ENCODE results near the gene STK25.
A peak's percentile ranks its signal among the peaks of the same experiment; 100 is the strongest.
"Not testable (repeated sequence)": the region's sequence is repeated elsewhere in the genome, so short reads cannot be mapped to it uniquely, and the experiment has no call there.

STK25 gene

DNA sequence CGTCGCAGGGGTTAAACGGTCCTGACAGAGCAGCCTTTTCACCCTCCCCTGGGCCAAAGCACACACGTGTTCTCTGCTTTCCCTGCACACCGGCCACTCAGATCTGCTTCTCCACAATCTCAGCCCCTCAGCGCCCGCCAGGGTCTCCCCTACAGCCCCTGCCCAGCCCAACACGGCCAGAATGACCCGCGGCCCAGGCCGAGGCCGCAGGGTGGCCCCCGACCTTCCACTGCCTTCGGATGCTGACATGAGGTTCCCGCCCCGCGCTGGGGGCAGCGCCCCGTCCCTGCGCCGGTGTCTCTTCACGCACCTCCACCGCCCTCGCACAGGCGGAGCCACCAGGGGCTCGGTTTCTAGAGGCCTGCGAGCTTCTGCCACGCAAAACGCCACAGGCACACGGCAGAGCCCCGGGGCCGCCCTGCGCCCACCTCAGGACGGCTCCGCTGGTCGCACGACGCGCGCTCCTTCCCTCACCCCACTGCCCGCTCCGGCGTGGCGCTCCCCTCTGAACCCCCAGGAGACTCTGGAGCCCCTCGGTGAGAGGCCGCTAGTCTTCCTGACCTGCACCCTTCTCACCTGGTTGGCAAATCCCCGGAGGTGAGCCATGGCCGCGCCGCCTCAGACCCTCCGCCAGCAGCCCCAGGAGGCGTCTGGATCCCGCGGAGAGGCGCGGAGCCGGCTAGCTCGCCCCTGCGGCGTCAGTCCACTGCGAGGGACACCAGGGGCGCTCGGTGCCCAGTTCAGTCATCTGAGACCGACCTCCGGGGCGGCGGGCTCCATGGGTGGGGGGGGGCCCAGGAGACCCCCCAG, 749 bp downstream of the STK25 start:
- peak; percentile 49 for DNase-seq

DNA sequence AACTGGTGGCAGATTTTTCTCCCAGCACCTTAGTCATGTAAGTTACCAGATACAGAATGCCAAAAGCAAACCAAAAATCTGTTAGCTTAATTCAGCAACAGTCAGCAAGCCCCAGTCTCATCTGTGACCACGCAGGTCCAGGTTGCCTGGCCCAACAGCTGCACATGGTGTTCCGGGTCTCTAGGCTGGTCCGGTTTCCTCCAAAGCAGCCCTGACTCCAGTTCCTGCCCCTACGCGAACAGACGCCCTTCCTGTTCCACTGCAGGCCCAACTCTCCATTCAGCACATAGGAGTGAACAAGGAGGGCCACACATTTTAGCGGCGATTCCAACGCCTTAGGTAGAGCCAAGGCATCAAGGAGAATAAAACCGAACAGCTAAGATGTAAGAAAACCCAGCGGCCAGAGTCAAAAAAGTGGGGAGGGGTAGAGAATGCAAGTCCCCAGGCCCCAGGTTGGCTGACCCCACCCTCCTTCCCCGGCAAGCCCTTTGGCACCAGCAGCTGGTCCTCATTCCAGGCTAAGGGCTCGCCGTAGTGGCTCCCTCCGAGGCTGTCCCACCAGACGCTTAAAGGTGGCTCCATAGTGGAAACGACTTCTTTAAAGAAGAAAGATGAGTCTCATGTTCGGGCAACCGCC, 1.5 kb downstream of the STK25 start:
- no peak for DNase-seq

DNA sequence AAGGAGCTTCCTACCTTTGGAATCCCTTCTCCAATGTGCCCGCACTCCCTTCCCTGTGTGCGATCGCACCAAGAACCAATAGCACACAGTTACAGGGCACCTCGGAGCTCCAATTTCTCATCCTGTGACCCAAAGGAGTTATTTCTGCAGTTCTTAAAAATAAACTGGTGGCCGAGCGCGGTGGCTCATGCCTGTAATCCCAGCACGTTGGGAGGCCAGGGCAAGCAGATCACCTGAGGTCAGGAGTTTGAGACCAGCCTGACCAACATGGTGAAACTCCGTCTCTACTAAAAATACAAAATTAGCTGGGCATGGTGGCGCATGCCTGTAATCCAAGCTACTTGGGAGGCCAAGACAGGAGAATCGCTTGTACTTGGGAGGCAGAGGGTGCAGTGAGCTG, 2.1 kb downstream of the STK25 start:
- DNase-seq: not testable (repeated sequence)

DNA sequence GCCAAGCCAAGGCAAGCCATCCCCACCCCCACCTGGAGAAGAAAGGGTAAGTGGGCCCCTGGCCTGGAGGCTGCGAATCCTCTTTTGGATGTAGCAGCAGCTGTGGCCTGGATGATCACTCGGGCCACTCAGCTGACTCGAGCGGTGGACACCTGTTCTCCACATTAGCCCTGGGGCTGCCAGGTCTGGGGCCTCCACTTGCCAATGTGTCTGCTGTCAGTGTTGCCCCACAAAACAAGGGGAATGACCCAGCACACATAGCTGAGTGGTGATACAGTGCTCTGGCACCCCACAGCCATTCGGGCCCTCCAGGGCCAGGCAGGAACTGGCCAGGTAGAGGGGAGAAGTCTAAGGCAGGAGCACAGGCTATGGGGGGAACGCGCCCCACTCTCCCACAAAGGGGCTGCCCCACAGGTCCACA, 2.6 kb downstream of the STK25 start:
- DNase-seq: no peak

DNA sequence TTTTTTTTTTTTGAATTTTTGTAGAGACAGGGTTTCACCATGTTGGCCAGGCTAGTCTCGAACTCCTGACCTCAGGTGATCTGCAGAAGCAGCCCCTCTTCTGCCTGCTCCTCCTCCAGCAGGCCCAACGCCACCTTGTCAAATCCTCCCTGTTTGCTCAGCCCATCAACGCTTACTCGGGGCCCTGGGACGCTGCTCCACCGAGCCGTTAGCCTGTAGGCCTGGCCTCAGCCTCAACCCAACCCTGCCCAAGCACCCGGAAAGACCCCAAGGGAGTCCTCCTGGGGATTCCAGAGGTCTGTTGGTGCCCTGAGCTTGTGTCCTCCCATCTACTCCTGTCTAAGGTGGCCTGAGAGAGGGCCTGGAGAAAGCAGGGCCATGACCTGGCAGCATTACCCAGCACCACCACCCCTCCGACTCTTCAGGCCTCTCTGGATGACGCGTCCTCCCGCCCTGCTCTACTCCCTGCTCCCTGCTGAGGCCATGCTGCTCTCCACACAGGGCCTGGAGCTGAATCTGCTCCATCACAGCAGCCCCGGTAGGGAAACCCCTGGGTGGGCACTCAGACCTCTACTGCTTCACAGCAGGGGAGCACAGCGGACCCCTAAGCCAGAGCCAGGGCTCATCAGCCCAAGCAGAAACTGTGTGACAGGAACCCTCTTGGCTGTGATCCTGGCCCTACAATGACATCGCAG, 3.2 kb downstream of the STK25 start:
- DNase-seq: no peak

DNA sequence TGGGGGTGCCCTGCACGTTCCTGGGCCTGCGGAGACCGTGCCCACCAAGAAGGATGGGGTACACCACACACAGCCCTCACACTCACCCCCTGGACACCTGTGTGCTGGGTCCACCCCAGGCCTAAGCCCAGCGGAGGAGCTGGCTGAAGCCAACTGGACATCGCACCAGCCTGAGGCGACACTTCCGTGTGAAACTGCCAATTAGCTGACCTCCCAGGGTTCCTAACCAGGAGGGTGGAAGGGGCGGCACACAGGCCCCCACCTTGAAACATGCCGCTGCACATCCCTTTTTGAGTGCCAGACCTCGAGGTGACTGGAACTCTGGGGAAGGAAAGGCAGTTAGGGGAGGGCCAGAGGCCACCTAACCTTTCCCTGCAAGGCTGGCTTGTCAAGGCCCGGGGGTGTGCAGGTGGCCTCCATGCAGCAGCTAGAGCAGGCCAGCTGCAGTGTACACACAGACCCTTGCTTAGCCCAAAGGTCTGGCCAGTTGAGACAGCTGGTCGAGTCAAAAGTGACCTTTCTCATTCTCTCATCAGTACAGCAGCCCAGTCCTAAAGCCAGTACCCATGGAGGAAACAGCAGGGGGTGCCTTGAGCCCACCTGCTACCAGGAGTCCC, 4.5 kb downstream of the STK25 start:
- no peak for DNase-seq

DNA sequence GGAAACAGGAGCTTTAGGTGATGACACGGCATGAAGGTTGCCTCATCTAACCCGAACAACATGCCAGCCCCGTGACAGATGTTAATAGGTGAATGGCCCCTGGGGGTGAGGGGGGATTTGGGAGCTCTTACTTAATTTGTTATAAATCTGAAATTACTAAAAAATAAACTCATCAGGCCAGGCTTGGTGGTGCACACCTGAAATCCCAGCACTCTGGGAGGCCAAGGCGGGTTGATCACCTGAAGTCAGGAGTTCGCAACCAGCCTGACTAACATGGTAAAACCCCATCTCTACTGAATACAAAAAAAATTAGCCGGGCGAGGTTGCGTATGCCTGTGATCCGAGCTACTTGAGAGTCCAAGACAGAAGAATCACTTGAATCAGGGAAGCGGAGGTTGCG, 6.1 kb downstream of the STK25 start:
- DNase-seq: no peak

DNA sequence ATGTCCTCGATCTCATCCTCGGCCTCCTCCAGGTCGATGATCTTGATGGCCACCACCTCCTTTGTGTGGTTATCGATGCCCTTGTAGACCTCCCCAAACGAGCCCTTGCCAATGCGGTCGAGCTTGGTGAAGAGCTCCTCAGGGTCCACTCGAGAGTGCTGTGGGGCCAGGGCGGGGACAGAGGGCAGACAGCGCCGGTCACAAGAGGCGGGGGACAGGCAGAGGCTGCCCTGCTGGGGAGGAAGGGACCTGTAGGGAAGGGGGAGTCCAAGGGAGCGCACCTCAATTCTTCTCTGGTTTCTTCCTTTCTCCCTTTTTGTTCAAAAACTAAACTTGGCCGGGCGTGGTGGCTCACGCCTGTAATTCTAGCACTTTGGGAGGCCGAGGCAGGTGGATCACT, 6.8 kb downstream of the STK25 start:
- DNase-seq: no peak

DNA sequence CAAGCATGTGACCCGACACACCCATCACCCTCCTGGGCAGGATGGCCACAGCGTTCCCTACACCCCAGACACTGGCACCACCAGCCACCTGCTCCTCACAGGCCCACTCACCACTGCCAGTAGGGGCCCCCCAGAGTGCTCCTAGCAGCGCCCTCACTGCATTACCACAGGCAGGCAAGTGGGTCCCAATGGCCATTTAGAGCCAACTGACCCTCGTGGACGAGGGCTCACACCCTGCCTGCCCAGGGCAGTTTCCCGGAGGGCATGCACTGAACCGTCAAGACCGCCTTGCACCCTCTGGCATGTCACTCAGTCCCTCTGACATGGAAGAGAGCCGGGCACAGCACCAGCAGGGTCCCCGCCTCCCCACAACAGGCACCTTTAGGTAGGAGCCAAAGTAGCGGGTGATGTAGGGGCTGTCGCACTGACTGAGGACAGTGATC, 7.3 kb downstream of the STK25 start:
- no peak for DNase-seq

DNA sequence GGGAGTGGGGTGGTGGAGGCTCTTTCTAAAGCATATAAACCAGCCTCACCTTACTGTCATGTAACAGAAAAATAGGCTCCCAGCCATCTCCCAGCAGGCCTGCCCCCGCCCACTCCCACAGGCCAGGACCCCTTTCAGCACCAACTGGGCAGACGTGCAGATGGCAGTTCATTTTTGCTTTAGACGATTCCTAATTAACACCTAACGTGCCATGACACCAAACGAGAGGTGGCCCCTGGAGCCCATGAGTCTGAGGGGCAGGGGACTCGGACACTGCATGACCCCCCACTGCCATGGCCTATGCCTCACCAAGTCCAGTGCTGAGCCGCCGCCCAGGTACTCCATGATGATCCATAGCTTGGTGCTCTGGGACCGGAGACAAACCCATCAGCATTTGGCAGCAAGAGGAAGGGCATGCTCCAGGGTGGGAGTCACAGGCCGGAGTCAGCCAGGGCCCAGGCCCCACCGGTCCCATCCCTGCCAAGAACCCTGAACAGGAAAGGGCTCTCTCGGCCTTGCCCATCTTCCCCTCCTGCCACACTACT, 7.9 kb downstream of the STK25 start:
- no peak for DNase-seq

DNA sequence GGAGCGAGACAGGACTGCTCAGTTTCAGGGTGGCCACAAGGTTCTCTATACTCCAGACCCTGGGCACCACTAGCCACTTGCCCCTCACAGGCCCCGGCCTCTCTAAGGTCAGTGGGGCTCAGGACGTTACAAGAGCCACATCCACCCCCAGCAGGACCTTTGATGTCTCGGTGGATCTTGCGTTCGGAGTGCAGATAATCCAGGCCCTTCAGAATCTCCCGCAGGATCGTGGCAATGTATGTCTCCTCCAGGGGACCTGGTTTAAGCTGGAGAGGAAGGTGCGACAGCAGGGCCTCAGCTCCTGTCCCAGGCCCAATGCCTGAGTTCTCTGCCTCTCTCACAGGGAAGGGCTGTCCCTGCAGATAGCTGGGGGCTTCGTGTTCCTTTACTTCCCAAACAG, 8.4 kb downstream of the STK25 start:
- no peak for DNase-seq

DNA sequence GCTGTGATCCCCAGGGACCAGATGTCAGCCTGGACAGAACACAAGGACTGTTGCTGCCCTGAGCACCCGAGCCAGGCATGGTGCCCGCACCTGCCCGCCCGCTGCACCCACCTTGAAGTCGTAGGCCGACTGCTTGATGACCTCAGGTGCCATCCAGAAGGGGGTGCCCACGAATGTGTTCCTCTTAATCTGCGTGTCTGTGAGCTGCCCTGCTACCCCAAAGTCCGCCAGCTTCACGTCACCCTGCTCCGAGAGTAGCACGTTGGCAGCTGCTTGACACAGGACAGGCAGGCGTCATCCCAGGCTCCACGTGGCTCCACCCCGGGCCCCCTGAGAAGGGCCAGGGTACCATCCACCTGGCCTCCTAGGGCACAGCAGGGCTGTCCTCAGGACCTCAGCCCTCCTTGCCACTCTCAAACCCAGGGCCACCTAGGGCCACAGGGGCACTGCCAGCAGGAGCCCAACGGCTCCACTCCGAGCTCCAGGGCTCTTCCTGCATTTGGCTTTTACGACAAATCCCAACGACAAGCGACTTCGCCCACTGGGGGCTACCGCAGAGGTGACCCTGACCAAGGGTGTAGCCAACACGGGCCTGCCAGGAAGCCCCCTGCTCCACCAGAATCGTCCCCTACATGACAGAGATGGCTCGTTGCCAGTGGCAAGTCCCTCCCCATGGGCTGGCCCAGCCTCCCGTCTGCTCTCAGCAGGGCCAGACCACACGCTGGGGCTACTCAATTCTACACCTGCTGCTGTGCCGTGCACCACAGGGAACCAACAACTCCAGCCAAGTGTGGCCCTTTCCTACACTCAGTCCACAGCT, 9.0 kb downstream of the STK25 start:
- no peak for DNase-seq

DNA sequence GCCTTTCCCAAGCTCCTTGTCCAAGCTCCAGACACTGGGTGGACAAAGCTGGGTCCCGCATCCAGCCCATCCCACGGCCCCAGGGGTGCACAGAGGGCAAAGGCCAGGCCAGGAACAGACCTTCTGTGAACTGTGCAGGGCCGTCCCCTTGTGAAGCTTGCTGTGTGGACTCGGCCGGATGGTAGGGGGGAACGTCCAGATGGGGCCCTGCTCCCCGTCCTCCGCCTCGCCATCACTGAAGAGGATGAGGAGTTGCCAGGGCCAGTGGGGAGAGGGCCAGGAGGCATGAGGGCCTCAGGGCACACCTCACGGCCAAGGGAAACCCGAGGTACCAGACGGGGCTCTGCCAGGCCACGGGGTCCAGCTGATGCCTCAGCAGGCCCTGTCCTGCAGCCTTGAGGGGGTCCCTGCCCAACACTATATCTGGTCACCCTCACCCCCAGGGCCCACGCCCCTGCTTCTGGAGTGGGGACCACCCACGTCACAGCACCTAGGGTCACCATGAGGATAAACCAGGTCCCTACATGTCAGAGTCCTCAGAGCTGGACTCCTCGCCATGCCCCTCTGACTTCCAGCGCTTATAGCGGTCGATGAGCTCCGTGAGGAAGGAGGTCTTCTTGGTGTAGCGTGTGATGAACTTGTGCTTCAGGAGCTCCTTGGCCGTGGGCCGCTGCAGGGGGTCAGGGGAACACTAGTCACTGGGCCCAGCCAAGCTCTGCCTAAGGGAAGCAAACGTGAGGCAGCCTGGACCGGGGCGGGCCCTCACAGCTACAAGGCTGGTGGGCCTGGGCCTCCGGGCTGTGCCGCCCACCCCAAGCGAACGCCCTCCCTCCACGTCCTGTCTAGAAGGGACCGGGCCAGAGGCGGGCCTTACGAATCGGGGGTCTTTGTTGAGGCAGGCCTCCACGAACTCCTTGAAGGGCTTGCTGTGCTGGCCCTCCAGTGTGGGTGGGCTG, 10.0 kb downstream of the STK25 start:
- no peak for DNase-seq

DNA sequence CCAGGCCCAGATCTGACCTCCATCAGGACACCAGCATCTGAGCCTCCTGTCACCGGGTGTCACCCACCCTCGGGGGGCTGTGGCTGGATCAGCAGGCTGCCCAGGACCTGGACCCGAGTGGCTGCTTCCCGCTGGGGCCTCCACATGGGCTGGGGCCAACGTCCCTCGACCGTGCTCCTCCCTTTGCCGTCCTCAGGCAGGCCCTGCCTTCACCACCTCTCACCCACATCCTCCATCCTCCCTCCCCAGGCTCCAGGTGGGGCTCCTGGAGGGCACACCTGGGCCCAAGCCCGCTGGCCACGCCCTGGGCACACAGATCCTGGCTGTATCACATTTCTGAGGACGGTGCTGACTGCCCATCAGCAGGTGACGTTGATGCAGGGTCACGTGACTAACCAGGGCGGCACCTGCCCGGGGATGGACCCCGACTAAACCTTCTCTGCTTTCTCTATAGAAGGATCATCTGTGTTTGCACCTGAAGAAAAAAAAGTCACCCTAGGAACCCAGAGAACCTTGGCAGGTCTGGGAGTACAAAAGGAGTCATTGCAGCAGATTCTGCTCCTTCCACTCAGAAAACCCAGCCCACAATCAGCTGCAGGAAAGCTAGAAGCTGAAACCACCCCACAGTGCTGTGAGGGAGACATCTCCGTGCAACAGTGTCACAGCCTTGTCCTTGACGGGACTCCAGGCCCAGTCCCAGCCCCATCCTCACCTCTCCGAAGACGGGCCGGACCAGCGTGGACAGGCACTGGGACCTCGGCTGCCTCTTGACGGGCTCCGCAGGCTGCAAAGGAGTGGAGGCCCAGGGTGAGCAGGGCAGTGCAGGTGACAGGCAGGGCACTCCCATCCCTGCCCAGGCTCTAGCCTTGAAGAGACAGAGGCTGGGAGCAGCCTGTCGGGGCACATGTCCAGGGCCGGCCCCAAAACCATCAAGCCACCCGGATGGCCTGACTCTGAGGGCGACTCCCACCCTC, 11.2 kb downstream of the STK25 start:
- DNase-seq: no peak

DNA sequence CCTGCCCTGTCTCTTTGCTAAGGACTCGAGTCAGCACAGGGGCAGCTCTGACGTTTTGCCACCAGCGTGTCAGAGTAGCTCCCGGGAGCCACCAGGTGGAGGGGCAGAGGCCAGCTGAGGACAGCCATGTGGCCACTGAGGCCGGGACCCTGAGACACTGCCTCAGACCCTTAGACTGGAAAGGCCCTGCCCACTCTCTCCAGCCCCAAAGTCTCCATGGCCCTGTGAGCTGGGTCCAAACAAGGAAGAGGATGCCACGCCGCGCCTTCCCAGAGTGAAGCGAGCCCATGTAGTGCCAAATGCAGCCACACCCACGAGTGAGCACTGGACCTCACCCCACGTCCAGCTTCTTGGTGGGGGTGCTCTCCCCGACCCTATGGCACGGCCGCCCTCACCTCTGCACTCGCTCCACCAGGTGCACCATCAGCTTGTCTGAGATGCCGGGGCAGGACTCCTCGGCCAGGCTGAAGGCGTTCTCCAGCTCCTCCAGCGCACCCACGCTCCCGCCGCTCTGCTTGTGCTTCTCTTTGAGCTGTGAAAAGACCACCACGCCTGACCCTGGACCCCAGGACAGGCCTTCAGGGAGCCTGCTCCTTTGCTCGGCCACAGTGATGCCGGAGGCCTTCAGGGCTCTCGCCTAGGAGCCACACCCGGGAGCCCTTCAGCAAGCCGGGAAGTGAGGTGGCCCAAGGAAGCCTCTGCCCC, 12.2 kb downstream of the STK25 start:
- no peak for DNase-seq

DNA sequence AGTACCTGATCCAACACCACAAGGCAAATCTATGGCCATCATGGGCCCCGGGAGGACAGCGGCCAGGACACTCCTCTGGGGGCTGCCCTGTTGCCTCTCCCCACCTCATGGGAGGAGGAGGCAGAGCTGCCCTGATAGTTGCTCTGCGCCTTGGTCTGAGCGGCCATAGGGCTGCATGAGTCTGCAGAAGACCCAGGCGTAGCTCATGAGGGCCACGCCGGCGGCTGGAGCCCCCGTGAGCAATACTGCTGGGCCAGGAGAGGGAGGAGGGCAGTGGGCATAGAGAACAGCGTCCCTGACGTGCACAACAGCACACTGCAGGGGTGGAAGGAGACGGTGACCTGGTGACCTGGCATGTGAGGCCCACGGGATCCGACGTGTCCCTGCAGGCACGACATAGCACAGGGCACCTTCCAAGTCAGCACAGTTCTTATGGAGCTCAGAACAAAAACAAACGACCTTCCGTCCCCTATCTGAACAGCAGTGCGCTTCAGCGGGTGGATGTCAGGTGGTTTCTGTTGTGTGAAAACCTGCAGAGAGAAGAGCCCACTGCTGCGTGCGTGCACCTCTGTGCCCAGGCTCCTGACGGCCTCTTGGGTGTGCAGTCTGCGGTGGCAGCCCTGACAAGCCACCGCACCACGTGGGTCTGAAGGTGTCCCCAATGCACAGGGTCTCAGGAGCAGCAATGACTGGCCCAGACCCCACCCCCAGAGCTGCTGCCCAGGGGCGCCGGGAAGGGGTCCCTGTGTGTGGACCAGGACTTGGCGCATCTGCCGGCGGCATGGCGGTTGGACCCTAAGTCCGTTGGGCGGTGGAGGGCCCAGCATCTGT, 13.0 kb downstream of the STK25 start:
- DNase-seq: no peak

DNA sequence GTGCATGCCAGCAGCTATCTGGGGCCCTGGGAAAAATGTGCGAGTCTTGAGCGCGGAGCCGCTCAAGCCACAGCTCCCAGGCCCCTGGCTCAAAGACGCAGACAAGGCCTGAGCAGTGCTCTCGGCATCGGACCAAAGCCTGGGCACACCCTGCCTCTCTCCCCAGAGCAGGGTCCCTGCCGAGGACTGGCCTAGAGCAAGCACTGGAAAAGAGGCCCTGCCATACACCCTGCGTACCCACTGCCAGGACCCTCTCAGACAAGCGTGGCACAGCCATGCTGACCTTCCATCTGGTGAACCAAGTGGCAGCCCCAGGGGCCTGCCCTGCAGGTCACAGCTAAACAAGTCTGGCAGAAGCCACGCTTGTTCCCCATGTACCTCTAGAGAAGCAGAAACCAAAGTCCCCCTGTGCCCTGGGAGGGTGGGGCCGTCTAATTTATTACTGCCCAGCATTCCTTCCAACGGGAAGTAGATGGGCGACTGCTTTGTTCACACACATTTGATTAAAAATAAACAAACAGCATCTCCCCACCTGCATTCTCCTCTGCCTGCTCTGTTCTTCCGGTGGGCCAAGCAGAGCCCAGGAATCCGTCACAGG, 14.0 kb downstream of the STK25 start:
- no peak for DNase-seq

DNA sequence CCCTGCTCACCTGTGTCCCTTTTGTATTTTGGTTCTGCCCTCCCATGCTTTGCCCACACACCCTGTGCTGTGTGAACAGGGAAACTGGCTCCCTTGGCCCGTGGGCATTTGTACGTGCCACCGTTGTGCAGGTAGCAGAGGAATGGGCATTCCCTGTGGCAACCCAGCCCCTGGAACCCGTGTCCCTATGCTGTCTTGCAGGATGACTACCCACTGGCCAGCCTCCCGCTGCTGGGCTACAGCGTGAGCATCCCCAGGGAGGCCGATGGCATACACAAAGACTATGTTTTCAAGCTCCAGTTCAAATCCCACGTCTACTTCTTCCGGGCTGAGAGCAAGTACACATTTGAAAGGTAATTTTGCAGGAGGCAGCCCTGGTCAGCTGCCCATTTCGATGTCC, 15.3 kb downstream of the STK25 start:
- no peak for DNase-seq

All from NCI-H2227 treated with DMSO at 0.1 percent for 48 hours (cell line).